PC-3 (cell line): Measurements from ENCODE around the gene IL32.

Source experiments
- EZH2 ChIP-seq: fragments of 300-600 bp; sonication (generic); IDR thresholded peaks from one replicate; pipeline ENCODE4 v1.6.1; 2017; ENCODE audit warnings: antibody characterized with exemption, mild to moderate bottlenecking, low read length; ENCODE audit not compliant: unreplicated experiment
- EZH2phosphoT487 ChIP-seq: fragments of 300-600 bp; sonication (generic); IDR thresholded peaks from 2 replicates; pipeline ENCODE4 v1.6.1; 2018; ENCODE audit warnings: mild to moderate bottlenecking, antibody characterized with exemption, low read length, borderline replicate concordance
- TF ChIP-seq, protein P1 (sequence below): fragments of 300-600 bp; sonication (generic); conservative IDR thresholded peaks from 2 replicates; pipeline ENCODE4 v1.5.1; 2017; ENCODE audit warnings: antibody characterized with exemption, low read depth, mild to moderate bottlenecking, low read length

- TF ChIP-seq, protein P1, sequence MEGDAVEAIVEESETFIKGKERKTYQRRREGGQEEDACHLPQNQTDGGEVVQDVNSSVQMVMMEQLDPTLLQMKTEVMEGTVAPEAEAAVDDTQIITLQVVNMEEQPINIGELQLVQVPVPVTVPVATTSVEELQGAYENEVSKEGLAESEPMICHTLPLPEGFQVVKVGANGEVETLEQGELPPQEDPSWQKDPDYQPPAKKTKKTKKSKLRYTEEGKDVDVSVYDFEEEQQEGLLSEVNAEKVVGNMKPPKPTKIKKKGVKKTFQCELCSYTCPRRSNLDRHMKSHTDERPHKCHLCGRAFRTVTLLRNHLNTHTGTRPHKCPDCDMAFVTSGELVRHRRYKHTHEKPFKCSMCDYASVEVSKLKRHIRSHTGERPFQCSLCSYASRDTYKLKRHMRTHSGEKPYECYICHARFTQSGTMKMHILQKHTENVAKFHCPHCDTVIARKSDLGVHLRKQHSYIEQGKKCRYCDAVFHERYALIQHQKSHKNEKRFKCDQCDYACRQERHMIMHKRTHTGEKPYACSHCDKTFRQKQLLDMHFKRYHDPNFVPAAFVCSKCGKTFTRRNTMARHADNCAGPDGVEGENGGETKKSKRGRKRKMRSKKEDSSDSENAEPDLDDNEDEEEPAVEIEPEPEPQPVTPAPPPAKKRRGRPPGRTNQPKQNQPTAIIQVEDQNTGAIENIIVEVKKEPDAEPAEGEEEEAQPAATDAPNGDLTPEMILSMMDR: no peak
- TF ChIP-seq EZH2: no peak
- no peak for TF ChIP-seq EZH2phosphoT487
Measured at GRCh38 chr16:3060339-3061127, 4.9 kb upstream of the IL32 start.
